Stimulated activated CD4-positive, alpha-beta T cell treated with anti-CD3 and anti-CD28 coated beads, Interleukin-1b, Interleukin-23, amount 100 ng/mL, for 1 hour (primary cell): ENCODE results near the gene PRPF19.

Experiments
- DNase-seq, 2 donors: peaks; one replicate each; pipeline ENCODE4 v3.0.0-alpha.2; 2020; ENCODE audit warnings: low read depth in 2 of 2

Gene PRPF19

GRCh38 chr11:60906132-60906972 is at the start of gene PRPF19:
PRPF19 (minus strand) TSS chr11:60906585; CDS start chr11:60906382, 203 bp downstream.
- peak; percentile 94 to 98 for DNase-seq

DNA sequence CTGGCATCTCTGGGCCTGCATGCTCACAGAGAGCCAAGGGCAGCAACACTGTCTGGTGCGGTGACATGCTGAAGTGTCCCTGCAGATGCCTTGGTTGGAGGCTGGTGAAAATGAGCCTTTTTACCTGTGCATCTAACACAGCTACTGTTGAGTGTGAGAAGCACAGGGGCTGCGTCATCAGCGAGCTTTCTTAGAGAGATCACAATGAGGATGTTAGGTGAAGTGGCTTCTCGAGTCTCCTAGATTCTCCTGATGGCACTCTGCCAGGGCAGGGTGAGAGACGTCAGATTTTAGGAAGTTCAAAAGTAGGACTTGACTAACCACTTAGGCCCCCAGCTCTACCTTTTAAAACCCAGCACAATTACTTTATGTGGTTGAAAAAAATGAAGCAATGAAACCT is 49.2 kb upstream of the PRPF19 start:
- DNase-seq: no peak

GRCh38 chr11:60954421-60954820 is 48.0 kb upstream of the PRPF19 start:
- no peak for DNase-seq

GRCh38 chr11:60953781-60954180 is 47.4 kb upstream of the PRPF19 start:
- DNase-seq: no peak

GRCh38 chr11:60952742-60953170 is 46.4 kb upstream of the PRPF19 start:
- no peak for DNase-seq

GRCh38 chr11:60951904-60952741 is 45.7 kb upstream of the PRPF19 start, which contains the start of gene SLC15A3:
SLC15A3 (minus strand) TSS chr11:60952176; CDS start chr11:60951551, 625 bp downstream.
- DNase-seq: no peak

GRCh38 chr11:60951606-60951903 is 45.2 kb upstream of the PRPF19 start:
- DNase-seq: no peak

- DNase-seq: no peak
Measured at GRCh38 chr11:60950933-60951605, 44.7 kb upstream of the PRPF19 start.

GRCh38 chr11:60950024-60950423 is 43.6 kb upstream of the PRPF19 start:
- no peak for DNase-seq

- DNase-seq: no peak
Measured at GRCh38 chr11:60948250-60948649, 41.9 kb upstream of the PRPF19 start.

GRCh38 chr11:60947700-60948099 is 41.3 kb upstream of the PRPF19 start:
- DNase-seq: no peak

DNA sequence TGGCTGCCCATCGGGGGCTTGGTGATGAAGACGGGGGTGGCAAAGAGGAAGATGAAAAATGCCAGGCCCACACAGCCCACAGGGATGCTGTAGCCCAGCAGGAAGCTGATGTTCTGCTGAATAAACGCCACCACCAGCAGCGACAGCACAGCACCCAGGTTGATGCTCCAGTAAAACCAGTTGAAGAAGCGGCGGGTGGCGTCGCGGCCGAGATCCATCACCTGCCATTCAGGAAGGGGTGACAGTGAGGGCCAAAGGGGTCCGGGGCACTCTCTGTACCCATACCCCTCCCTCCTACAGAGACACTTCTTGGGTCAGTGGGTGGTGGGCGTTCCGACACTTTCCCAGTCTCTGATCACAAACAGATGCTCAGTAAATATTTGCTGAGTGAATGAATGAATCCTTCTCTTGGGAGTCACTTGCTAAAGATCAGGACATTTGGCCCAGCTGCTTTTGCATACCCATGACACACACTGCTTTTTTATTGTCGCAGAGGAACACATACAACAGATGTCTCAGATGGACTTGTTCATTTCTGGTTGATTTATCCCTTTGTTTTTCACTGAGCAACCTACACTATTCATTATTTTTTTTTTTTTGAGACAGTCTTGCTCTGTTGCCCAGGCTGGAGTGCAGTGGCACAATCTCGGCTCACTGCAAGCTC is 40.3 kb upstream of the PRPF19 start:
- no peak for DNase-seq

- DNase-seq: no peak
Measured at GRCh38 chr11:60945295-60945667, 38.9 kb upstream of the PRPF19 start.

DNA sequence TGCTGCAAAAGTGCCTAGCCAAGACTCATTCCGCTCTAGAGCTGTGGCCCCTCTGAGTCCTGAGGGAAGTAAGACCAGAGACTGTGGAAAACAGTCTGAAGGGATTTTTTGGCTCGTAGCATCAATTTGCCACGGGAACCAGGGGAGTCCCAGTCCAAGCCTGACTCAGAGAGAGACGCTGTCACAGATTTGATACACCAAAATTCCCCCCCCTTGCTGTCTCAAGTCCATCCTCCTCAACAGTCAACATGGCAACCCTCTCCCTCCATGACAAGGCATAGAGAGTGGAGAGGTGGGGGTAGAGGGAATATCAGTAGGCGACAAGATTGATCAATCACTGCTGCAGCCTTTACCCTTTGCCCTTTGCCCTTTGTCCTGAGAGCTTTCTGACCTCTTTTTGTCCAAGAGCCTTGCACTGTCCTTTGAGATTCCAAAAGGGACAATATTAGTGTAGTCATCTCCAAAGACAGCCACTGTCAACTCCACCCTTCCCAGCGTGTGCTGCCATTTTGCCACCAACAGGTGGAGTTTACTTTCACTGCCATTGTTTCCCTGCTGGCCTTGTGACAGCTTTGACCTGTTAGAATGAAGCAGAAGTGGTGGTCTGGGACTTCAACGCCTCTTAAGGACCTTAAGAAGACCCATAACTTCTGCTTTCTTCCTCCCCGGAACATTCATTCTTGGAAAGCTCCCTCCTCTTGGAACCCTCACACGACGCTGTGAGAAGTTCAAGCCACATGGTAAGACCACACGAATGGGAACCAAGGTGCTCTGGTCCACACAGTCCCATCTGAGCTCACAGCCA is 38.3 kb upstream of the PRPF19 start:
- DNase-seq: no peak

DNA sequence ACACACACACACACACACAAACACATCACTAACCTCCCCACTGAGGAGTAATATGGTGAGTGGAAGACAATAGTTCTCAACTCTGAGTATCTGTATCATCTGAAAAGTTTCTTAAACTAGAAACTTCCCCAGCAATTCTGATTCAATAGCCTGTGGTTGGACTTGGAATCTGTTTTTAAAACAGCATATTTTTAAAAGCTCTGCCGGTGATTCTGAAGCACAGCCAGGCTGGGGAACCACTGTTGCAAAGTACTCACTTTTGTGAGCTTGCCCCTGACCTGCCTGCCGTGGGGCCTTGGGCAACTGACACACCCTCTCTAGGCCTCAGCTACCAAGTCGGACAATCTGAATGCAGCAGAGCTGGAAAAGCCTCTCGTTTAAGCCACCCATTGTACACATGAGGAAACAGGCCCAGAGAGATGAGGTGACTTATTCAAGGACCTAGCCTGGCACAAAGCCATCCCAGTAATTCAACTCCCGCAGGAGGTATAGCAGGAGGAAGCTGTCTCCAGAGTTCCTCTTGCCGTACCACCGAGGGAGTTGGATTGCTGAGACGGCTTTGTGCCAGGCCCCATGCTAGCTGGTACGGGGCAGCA is 36.7 kb upstream of the PRPF19 start:
- DNase-seq: no peak

GRCh38 chr11:60942219-60942618 is 35.8 kb upstream of the PRPF19 start:
- no peak for DNase-seq

DNA sequence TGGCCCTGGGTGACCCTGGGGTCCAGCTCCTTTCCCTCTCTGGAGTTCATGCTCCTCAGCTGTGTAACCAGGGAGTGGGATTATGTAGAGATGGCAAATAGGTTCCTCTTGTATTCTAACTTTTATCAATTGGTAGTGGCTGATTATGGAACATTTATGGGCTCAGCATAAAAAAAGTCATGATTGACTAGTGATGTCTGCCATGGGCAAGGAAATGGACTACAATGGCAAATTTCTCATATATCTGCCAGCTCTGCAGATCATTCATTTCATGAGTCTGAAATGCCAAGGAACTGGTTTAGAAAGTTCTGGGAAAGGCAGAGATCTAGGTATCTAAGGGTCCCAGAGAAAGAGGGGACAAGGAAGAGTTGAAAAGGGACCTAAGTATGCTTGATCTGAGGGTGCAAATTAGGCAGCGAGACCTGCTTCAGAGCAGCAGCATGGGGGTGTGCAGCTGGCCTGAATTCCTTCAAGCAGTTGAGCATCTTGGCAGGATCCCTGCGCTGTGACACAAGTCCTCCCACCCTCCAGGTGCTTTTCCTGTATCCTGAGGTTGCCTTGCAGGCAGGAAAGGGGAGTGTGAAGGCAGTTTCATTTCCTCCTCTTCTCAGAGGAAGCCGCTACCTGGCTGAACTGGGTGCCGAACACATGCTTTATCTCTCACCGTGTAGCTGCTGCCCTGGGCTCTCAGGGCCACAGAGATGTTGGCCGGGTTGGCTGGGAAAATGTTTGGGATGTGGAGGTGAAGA is 35.2 kb upstream of the PRPF19 start:
- DNase-seq: no peak

DNA sequence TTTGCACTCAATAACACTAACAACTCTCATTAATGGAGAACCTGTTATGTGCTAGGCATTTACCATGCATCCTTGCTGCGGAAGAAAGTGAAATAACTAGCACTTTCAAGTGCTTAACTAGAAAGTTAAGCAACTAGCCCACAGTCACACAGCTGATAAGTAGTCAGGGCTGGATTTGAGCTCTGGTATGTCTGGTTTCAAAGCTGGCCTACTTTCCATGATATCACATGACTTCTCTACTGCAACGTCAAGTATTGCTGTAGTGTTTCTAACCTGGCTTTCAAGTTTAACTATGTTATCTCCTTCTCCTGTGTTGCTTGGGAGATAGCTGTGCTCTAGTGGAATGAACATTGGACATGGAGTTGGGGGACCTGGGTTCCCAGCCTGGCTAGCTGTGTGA is 33.5 kb upstream of the PRPF19 start:
- DNase-seq: no peak

DNA sequence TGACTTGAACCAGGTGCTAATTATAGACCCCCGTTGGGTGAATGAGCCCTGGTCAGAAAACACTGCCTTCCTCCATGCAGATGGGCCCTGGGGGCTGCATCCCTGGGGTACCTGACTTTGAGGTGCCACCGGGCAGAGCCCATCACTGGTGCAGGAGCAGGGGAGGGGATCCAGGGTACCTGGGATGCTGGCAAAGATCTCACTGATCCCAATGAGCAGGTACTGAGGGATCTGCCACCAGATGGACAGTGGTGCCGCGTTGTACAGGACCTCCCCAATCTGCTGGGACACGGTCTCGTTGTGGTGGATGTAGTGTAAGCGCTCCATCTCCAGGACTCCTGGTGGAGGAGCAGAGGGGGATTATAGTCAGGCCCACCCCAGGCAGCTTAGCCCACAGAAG is 32.9 kb upstream of the PRPF19 start:
- DNase-seq: no peak

DNA sequence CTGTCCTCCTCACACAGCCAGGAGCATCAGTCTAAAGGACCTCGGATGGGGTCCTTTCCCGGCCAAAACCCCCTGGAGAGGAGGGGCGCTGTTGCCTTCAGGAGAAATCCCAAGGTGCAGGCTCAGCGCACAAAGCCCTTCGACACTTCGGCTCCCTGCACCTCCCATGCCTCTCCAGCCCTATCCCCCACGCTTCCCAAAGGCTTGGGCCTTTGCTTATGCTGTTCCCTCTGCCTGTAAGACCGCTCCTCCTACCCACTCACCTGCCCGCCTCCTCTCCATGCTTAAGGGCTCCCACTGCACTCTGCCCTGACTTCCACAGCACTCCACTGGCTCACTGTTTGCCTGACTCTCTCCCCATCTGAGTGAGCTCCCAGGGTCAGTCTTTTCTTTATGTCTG is 32.1 kb upstream of the PRPF19 start:
- DNase-seq: no peak
